Activated T-cell treated with anti-CD3 and anti-CD28 coated beads, Interleukin-2, amount 50 U/mL, for 48 hours (primary cell): Measurements from ENCODE around the gene ANKRD13B.

Experiments
- DNase-seq, 2 experiments: peaks; one replicate each; pipeline ENCODE4 v3.0.0-alpha.2; 2020

ANKRD13B gene

DNA sequence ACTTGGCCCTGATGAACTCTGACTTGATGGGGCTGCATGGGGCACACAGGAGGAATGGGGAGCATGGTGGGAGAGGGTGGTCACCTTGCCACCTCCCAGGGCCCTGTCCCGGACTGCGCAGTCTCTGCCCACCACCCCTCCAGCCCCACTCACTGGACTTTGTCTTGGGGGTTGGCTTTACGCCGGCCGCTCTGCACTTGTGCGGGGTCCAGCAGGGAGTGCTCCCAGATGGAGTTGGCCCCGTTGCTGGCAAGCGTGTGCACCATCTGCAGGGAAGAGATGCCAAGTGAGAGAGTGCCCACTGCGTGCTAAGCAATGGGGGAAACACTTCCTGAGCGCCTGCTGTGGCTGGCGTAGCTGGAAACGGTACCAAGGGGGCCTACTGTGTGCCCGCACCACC, 10.2 kb upstream of the ANKRD13B start:
- no peak for DNase-seq

DNA sequence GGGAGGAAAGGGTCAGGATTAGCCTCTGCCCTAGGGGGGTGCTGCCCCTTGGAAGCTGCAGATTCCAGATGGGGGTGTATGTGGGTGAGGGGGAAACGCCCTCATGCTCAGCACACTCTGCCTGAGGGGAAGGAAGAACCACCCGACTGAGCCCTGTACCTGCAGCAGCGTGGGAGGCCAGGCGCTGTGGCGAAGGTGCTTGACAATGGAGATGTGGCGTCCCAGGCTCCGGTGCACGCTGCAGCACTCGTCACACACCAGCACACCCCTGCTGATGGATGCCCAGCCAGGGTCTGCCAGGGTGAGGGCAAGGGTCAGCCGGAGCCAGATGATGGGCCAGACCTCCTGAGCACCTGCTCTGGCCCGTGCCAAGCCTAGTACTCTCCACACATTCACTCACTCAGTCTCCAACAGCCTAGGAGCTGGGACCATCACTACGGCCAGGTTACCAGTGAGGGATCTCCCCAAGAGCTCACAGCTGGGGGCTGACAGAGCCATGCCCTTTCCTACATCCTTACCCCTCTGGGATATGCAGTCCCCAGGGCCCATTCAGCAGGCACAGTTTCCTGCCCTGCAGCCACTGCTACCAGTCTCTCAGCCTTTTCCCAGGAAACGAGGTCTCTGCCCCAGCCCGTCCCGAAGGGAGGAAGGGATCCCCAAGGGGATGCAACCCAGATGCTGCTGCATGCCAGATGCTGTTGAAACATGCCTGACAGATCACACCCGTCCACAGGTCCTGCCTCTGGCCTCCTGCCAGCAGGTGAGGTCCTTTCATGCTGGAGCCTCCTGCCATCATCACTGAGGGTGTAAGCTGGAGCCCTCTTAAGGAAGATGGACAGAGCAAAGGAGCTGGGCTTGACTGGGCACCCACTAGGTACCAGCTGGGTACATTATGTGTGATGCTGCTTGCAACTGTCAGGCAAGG, 9.3 kb upstream of the ANKRD13B start:
- no peak for DNase-seq

- DNase-seq, result no peak
Measured at GRCh38 chr17:29584452-29585079, 8.4 kb upstream of the ANKRD13B start.

GRCh38 chr17:29585080-29585751, 7.7 kb upstream of the ANKRD13B start:
- DNase-seq, result peak in 1 of 2 experiments; percentile 57

DNA sequence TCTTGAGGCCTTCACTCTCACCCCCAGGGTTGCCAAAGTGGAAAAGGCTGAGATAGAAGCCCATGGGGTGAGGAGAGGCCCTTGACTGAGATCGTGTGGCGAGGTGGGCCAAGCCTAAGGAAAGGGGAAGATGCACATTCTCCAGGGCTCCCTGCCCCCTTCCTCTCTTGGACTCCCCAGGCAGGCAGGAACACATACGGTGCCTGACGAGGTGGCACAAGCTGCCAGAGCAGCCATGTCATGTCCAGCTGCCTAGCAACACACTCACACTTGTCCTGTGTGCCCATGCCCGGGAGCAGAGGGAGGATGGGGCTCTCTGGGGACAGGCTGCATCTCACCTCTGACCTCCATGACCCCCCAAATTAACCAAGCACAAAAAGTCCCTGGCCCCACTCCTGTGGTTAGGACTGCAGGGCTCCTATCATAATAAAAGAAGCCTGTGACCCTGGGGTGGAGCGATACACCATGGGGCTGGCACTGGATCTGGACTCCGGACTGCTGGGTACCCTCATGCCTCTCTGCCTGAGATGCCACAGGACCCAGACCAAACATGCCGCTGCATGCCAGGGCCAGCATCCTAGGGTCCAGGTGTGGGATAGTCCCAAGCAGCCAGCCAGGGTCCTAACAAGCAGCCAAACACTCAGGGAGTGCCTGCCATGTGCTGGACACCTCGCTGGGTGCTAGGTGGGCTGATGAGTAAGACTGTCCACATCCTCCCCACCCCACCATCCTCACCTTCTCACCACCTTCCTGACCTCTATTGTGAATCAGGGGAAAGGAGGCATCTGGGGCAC, 6.1 kb upstream of the ANKRD13B start:
- DNase-seq, result no peak

GRCh38 chr17:29587591-29587990, 5.3 kb upstream of the ANKRD13B start:
- DNase-seq, result no peak

DNA sequence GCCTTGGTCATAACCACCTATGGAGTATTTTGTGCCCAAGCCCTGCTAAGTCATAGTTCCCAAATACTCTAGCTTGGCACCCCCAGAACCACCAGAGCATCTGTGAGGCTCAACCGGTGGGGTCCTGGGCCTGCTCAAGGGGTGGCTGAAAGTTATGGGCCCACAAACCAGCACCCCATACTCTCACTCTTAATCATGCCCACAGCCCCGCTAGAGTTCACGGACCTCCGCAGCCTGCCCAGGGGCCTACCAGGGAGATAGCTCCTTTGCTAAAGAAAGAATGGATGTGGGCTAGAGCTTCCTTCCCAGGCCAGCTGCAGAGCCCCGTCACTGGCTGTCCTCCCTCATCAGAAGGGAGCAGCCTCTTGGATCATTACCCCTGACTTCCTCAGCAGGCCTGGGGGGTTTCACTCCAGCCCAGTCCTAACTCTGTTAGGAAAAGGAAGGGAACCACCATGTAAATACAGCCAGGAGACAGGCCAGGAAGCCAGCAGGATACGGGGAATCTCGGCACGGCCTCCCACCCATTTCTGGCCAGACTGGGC, 4.8 kb upstream of the ANKRD13B start:
- no peak for DNase-seq

DNA sequence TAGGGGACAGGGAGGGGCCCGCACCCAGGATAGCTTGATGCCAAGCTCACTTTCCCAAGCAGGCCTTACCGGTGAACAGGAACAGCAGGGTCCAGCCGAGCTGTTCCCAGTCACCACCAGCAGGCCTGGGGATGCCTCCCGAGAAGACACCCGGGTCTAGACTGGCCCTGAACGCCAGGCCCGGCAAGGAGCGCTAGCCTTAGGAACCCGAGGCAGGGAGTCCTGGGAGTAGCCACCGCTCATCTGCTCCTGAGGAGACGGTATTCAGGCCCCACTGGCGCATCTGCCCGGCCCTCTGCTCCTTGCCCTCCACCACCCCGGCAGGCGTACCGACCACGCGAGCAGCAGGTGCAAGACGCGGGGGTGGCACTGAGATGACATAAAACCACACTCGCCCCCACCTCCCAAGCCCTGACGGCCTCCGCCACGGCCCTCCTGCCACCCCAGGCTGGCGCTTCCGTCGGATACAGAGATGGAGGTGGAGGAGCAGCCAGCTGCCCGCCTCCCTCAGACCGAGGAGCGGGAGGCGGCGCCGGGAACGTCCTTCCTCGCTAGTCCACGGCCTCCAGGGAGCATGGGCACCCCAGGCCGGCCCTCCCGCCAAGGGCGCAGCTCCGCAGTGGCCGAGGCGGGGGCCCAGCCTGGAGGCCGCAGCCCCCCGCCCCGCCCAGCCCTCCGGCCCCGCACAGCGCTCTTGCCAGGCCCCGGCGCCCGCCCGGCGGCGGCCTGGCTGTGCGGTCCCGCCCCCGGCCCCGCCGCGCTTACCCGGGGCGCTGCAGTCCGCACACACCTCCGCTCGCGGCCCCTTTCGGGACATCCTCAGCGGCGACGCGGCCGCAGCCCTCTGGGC, 4.1 kb upstream of the ANKRD13B start:
- DNase-seq, result peak; percentile 57 to 70

DNA sequence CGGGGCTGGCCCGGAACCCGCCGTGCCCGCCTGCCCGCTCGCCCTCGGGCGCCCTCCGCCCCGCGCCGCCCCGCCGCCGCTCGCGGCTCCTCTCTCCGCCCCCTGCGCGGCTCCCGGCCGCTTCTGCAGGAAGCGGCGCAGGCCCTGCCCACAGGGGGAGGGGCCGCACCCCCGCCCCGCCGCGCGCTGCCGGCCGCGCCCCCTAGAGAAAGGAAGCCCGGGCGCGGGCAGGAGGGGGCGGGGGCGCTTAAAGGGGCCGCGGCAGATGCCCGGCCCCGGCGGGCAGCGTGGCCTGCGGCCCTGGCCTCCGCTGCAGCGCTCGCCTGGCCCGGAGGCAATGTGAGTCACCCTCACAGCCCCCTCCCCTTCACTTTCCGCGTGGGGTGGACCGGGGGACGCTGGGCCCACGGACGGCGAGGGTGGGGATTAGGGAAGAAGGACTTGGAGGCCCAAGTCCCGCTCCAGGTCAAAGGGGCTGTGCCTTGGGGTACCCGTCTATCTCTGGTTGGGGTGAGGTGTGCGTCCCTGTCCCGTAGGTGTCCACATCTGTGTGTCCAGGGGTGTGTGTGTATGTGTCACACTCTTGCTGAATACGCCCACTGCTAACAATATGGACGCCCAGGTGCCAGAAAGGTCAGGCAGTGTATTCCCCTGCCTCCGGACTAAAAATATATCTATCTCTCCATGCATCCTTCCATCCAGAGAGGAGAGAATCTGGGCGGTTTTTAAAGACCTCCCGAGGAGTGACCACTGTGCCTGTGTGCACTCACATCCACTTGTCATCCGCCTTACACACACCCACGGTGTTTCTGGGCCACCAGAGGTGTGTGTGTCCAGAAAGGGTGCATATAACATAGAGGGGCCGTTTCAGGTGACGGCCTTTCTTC, 3.2 kb upstream of the ANKRD13B start, which contains the start of gene GIT1:
Gene GIT1, minus strand, starts transcription at position 125 of the 887 bp plus-strand sequence. CDS start 270 bp downstream, outside the sequence.
- DNase-seq, result peak; percentile 87 to 89

- DNase-seq, result peak; percentile 63 to 72
Measured at GRCh38 chr17:29590411-29591145, 2.4 kb upstream of the ANKRD13B start.

GRCh38 chr17:29591146-29591736, 1.7 kb upstream of the ANKRD13B start:
- peak; percentile 71 to 77 for DNase-seq

DNA sequence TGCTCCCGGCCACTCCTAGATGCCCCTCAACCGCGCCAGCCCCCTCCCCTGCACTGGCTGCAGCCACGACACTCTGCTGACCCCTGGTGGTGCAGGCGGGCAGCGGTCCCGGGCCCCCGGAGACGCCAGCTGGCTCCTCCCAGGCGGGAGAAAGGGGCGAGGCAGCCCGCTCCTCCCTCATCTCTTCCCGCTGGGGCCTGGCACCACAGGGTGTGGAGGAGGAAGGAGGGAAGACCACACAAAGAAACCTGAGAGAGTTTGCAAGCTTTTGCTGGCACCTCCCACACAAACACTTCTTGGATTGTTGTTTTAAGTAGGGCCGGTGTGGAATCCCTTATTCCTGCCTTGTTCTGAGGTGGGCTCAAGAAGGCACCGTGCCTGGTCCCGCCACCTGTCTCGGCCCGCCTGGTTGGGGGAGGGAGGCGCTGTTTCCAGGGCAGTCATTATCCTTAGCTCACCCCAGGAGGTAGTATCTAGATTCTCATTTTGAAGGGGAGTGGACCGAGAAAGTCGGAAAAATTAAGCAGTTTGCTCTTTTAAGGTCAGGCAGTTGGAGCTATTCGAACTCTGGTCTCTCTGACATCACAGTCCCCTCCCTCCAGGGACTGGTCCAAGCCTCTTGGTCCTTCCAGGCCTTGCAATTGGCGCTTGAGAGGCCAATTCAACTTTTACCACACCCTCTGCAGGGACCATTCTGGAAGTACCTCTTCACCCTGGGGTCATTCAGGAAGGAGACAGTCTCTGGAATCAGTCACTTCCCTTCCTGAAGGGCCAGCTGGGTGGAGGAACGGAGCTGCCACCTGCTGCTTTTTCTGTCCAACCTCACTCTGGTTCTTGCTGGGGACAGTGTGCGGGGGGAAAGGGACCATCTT, 959 bp upstream of the ANKRD13B start:
- DNase-seq, result peak; percentile 89 to 93

GRCh38 chr17:29593591-29594518, 923 bp downstream of the ANKRD13B start:
- DNase-seq, result peak; percentile 55 to 64

GRCh38 chr17:29594519-29595090, 1.7 kb downstream of the ANKRD13B start:
- DNase-seq, result no peak

- DNase-seq, result no peak
Measured at GRCh38 chr17:29595107-29595942, 2.4 kb downstream of the ANKRD13B start.
